ENCODE results near the gene UBE4A. TPM values are rescaled to one million over a fixed set of nuclear protein-coding genes. Genes with fewer than 3 reads are reported as not detected.

The UBE4A gene
- total RNA-seq, 1 experiment from 2014 or later = 60.2 TPM

- DNase-seq (ENCODE audit: low read depth) = no peak
Observed at GRCh38 chr11:118342503-118343161, 16.8 kb upstream of the UBE4A start, which contains the start of gene CD3D. CD3D (minus strand) TSS chr11:118342705; CDS start chr11:118342607, 98 bp downstream.

GRCh38 chr11:118343248-118343647 is 16.2 kb upstream of the UBE4A start:
- DNase-seq (ENCODE audit: low read depth) = no peak

- DNase-seq (ENCODE audit: low read depth) = no peak
Observed at GRCh38 chr11:118343981-118344515, 15.4 kb upstream of the UBE4A start, which contains the start of gene CD3G. CD3G (plus strand) TSS chr11:118344344; CDS start chr11:118344424, 80 bp downstream.

GRCh38 chr11:118349475-118349874 is 9.9 kb upstream of the UBE4A start:
- DNase-seq (ENCODE audit: low read depth) = no peak

GRCh38 chr11:118353084-118353710 is 6.2 kb upstream of the UBE4A start:
- DNase-seq (ENCODE audit: low read depth) = peak; percentile 24

GRCh38 chr11:118358071-118358470 is 1.3 kb upstream of the UBE4A start:
- peak; percentile 23 for DNase-seq (ENCODE audit: low read depth)

GRCh38 chr11:118364956-118365615 is 5.7 kb downstream of the UBE4A start:
- DNase-seq (ENCODE audit: low read depth) = no peak

GRCh38 chr11:118366287-118366686 is 6.9 kb downstream of the UBE4A start:
- DNase-seq (ENCODE audit: low read depth) = no peak

- no peak for DNase-seq (ENCODE audit: low read depth)
Observed at GRCh38 chr11:118370774-118371173, 11.4 kb downstream of the UBE4A start.

GRCh38 chr11:118373263-118373662 is 13.9 kb downstream of the UBE4A start:
- DNase-seq (ENCODE audit: low read depth) = no peak

GRCh38 chr11:118373871-118374270 is 14.5 kb downstream of the UBE4A start:
- no peak for DNase-seq (ENCODE audit: low read depth)

- DNase-seq (ENCODE audit: low read depth) = no peak
Observed at GRCh38 chr11:118374729-118375128, 15.3 kb downstream of the UBE4A start.

- DNase-seq (ENCODE audit: low read depth) = no peak
Observed at GRCh38 chr11:118375978-118376377, 16.6 kb downstream of the UBE4A start.

- no peak for DNase-seq (ENCODE audit: low read depth)
Observed at GRCh38 chr11:118379497-118379896, 20.1 kb downstream of the UBE4A start.

GRCh38 chr11:118380571-118380970 is 21.2 kb downstream of the UBE4A start:
- DNase-seq (ENCODE audit: low read depth) = no peak

- no peak for DNase-seq (ENCODE audit: low read depth)
Observed at GRCh38 chr11:118382954-118383353, 23.6 kb downstream of the UBE4A start.

GRCh38 chr11:118383657-118384056 is 24.3 kb downstream of the UBE4A start:
- no peak for DNase-seq (ENCODE audit: low read depth)

GRCh38 chr11:118396097-118396501 is 36.7 kb downstream of the UBE4A start:
- DNase-seq (ENCODE audit: low read depth) = no peak

GRCh38 chr11:118397448-118397847 is 38.0 kb downstream of the UBE4A start:
- DNase-seq (ENCODE audit: low read depth) = no peak

- no peak for DNase-seq (ENCODE audit: low read depth)
Observed at GRCh38 chr11:118398791-118399559, 39.6 kb downstream of the UBE4A start.

GRCh38 chr11:118401151-118401879 is 41.9 kb downstream of the UBE4A start, which contains the start of gene ATP5MG:
ATP5MG (plus strand) TSS chr11:118401606; CDS start chr11:118401666, 60 bp downstream.
- DNase-seq (ENCODE audit: low read depth) = peak; percentile 87
